ENCODE measurements around the gene ARHGAP18. TPM values are rescaled to one million over a fixed set of nuclear protein-coding genes. Genes with fewer than 3 reads are reported as not detected.

Gene ARHGAP18
- total and polyA plus RNA-seq, 2 of the 13 experiments (the other 11 are each of a cell fraction or from before 2014, with no cell fraction given) = 58.2 to 115 TPM

DNA sequence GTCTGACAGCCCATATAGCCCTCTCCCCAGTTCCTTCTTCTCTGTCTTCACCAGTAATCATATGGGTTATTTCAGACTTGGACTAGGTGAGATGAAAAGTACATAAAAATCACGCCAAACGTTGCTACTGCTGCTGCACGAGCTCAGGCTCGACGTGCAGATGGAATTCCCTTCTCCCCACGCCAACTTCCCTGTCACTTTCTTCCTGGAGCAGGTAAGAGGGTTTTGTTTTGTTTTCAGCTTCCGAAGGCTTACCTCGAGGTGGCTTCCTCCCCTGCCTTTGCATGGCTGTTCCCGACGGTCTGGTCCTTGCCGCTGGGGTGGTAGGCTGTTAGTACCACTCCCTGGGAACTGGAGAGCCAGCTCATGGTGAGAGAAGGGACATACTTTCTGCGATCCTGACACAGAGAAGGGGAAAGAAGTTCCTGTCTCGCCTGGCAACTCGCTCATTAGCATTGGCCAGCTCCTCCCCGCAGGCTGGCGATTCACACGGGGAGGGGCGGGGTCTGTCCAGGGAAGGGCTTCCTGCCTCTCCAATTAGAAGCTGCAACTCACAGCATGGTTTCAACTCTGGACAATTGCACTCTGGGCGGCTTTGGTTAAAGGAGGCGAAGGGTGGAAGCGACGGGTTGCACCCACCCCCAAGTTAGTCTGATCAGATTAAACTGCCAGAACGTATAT, at the start of gene ARHGAP18 (continued):
- TF ChIP-seq, protein P1, sequence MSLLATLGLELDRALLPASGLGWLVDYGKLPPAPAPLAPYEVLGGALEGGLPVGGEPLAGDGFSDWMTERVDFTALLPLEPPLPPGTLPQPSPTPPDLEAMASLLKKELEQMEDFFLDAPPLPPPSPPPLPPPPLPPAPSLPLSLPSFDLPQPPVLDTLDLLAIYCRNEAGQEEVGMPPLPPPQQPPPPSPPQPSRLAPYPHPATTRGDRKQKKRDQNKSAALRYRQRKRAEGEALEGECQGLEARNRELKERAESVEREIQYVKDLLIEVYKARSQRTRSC (CRISPR knock-in tag; IDR thresholded peaks at IDR 0.05; ENCODE audit: low read depth) = peak; percentile 95; the same call in 1 of the 2 replicates
- TF ChIP-seq, protein P2, sequence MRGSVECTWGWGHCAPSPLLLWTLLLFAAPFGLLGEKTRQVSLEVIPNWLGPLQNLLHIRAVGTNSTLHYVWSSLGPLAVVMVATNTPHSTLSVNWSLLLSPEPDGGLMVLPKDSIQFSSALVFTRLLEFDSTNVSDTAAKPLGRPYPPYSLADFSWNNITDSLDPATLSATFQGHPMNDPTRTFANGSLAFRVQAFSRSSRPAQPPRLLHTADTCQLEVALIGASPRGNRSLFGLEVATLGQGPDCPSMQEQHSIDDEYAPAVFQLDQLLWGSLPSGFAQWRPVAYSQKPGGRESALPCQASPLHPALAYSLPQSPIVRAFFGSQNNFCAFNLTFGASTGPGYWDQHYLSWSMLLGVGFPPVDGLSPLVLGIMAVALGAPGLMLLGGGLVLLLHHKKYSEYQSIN (CRISPR knock-in tag; IDR thresholded peaks at IDR 0.05; ENCODE audit: borderline replicate concordance) = no peak
- no peak for TF ChIP-seq JUND (CRISPR knock-in tag; IDR thresholded peaks at IDR 0.05)
- peak; percentile 98 for TF ChIP-seq SALL1 (CRISPR knock-in tag; IDR thresholded peaks at IDR 0.05)
- peak; percentile 89 for TF ChIP-seq KLF13 (CRISPR knock-in tag; IDR thresholded peaks at IDR 0.05)
- TF ChIP-seq NRL (CRISPR knock-in tag; IDR thresholded peaks at IDR 0.05; ENCODE audit: borderline replicate concordance) = peak; percentile 98
- TF ChIP-seq, protein P3, sequence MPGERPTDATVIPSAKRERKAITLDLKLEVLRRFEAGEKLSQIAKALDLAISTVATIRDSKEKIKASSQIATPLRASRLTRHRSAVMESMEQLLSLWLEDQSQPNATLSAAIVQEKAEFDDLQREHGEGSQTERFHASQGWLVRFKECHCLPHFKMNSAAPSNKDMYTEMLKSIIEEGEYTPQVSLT (CRISPR knock-in tag; IDR thresholded peaks at IDR 0.05; ENCODE audit: borderline replicate concordance, low read depth) = no peak
- TF ChIP-seq, protein P4, sequence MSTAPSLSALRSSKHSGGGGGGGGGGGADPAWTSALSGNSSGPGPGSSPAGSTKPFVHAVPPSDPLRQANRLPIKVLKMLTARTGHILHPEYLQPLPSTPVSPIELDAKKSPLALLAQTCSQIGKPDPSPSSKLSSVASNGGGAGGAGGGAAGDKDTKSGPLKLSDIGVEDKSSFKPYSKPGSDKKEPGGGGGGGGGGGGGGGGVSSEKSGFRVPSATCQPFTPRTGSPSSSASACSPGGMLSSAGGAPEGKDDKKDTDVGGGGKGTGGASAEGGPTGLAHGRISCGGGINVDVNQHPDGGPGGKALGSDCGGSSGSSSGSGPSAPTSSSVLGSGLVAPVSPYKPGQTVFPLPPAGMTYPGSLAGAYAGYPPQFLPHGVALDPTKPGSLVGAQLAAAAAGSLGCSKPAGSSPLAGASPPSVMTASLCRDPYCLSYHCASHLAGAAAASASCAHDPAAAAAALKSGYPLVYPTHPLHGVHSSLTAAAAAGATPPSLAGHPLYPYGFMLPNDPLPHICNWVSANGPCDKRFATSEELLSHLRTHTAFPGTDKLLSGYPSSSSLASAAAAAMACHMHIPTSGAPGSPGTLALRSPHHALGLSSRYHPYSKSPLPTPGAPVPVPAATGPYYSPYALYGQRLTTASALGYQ (CRISPR knock-in tag; IDR thresholded peaks at IDR 0.05) = peak; percentile 50; the same call in 1 of the 2 replicates
- TF ChIP-seq ETV5 (CRISPR knock-in tag; IDR thresholded peaks at IDR 0.05; ENCODE audit: borderline replicate concordance) = peak; percentile 73
- 0 out of 2 replicates have a peak, but pooled peaks have one; percentile 50 for TF ChIP-seq CREM (IDR thresholded peaks at IDR 0.05)
- TF ChIP-seq CREM (CRISPR knock-in tag; IDR thresholded peaks at IDR 0.05) = no peak
- no peak for TF ChIP-seq RBAK (CRISPR knock-in tag; IDR thresholded peaks at IDR 0.05)
- peak; percentile 66 for TF ChIP-seq RARA (CRISPR knock-in tag; IDR thresholded peaks at IDR 0.05)
- TF ChIP-seq ATAD3A (CRISPR knock-in tag; IDR thresholded peaks at IDR 0.05) = no peak
- TF ChIP-seq KLF11 (CRISPR knock-in tag; IDR thresholded peaks at IDR 0.05) = peak; percentile 41; the same call in 1 of the 2 replicates
- TF ChIP-seq KLF15 (CRISPR knock-in tag; IDR thresholded peaks at IDR 0.05; ENCODE audit: borderline replicate concordance) = peak; percentile 21; the same call in 1 of the 2 replicates
- TF ChIP-seq PCBP2 (optimal IDR thresholded peaks at IDR 0.05; ENCODE audit: low read depth, low read length, poor library complexity, severe bottlenecking) = no peak
- TF ChIP-seq ZNF678 (CRISPR knock-in tag; IDR thresholded peaks at IDR 0.05) = peak; percentile 52; the same call in 1 of the 2 replicates
- peak; percentile 87; the same call in 1 of the 2 replicates for TF ChIP-seq SMAD1 (CRISPR knock-in tag; IDR thresholded peaks at IDR 0.05; ENCODE audit: borderline replicate concordance, low read depth)
- peak; percentile 75 for TF ChIP-seq ISL2 (CRISPR knock-in tag; IDR thresholded peaks at IDR 0.05)
- no peak for TF ChIP-seq POLR2AphosphoS2 (IDR thresholded peaks at IDR 0.05; ENCODE audit: low read depth, low read length)
- no peak for TF ChIP-seq U2AF1 (optimal IDR thresholded peaks at IDR 0.05; ENCODE audit: low read depth, low read length)
- TF ChIP-seq GATAD2A (CRISPR knock-in tag; IDR thresholded peaks at IDR 0.05) = peak; percentile 81
- no peak for TF ChIP-seq KDM3A (CRISPR knock-in tag; IDR thresholded peaks at IDR 0.05; ENCODE audit: low read depth)
- TF ChIP-seq MEIS1 (CRISPR knock-in tag; IDR thresholded peaks at IDR 0.05; ENCODE audit: borderline replicate concordance) = 0 out of 2 replicates have a peak, but pooled peaks have one; percentile 67
- no peak for TF ChIP-seq ADNP (CRISPR knock-in tag; IDR thresholded peaks at IDR 0.05)
- peak; percentile 67 for TF ChIP-seq IKZF4 (CRISPR knock-in tag; IDR thresholded peaks at IDR 0.05; ENCODE audit: borderline replicate concordance, low read depth, not compliant biosample characterization)
- TF ChIP-seq KAT7 (CRISPR knock-in tag; IDR thresholded peaks at IDR 0.05; ENCODE audit: borderline replicate concordance) = peak; percentile 87
- peak; percentile 98 for TF ChIP-seq SAP130 (CRISPR knock-in tag; IDR thresholded peaks at IDR 0.05; ENCODE audit: low read depth)
